T-helper 9 cell (primary cell): Measurements from ENCODE around the gene ACADVL.
"Not testable (repeated sequence)": the region's sequence is repeated elsewhere in the genome, so short reads cannot be mapped to it uniquely, and the experiment has no call there.

Source experiments
- DNase-seq: peaks from one replicate; pipeline ENCODE4 v3.0.0-alpha.2; 2020

Gene ACADVL

DNA sequence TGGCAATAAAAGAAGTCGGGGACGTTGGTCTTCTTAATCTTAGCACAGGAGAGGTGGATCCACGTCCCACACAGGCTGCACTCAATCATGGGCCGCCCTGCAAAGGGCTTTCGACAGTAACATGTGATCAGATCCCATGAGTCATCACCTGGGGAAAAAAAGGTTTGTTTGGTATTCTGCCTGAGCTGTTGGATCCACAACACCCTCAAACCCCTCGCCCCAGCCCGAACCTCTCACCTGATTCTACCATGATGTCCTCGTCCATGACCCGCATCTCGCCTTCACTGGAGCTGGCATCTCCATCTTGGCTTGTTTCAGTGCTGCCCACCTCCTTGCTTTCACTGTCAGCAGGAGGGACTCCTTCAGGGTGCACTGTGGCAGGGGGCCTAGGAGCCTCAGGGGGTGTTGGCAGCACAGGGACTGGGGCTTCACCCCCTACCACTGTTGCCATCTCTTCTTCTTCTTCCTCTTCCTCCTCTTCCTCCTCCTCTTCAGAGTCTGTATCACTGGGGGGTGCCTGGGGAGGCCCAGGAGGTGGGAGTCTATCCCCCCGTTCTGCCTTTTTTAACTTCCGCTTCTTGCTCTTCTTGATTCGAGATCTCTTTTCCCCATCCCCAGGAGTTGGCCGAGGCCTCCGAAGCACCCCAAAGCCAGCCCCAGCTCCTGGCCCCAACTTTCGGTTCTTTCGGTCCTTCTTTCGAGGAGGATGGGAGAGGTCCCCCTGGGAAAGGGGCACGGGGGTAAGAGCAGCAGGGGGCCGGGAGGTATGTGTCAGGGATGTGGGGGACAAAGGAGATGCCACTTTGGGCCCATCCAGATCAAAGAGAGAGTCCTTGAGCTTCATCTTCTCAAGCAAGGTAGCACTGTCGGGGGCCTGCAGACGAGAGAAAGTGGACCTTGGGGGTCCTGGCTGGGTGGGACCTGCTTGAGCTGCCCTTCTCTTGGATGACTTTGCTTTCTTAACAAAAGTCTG lies 16.2 kb downstream of the ACADVL start:
- no peak for DNase-seq

DNA sequence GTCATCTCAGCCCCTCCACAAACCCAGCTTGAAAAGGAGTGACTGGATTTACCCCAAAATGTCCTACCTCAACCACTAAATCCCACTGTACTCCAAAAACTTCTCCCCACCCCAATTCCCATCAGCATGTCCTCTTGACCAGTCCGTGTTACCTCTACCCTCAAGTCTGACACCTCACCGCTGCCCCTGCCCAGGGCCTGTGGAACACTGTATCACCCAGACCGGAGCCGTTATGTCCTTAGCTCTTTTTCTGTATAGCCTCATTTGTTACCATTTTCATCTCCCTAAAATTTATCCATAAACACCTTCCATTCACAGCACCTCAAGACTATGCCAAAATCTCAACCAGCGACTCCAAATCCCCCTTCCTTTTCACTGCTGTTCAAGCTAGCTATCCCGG lies 17.1 kb downstream of the ACADVL start:
- no peak for DNase-seq

- DNase-seq, result no peak
Measured at GRCh38 chr17:7237266-7237760, 17.6 kb downstream of the ACADVL start.

- peak; percentile 65 for DNase-seq
Measured at GRCh38 chr17:7237761-7238419, 18.2 kb downstream of the ACADVL start.

GRCh38 chr17:7238420-7239090 lies 18.8 kb downstream of the ACADVL start:
- DNase-seq, result no peak

- DNase-seq, result peak; percentile 91
Measured at GRCh38 chr17:7239091-7240027, 19.6 kb downstream of the ACADVL start, which contains the start of gene PHF23. PHF23 (minus strand) TSS chr17:7239457; CDS start chr17:7239279, 178 bp downstream.

DNA sequence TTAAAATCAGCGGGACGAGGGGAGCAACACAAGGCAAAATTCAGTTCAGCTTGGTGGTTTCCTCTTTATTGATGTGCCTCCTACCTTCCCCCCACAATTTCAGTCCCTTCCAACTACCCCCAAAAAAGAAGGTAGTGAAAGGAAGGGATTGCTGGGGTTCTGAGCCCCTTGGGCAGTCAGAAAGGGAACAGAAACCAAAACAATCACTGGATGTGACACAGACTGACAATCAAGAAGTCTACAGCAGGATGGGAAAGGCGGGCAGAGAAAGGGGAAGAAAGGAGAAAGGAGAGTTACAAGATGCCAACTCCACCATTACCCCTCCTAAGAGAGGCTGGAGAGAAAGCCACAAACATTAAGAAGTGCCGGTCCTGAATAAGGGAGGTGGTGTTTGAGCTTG lies 20.6 kb downstream of the ACADVL start:
- DNase-seq, result no peak

DNA sequence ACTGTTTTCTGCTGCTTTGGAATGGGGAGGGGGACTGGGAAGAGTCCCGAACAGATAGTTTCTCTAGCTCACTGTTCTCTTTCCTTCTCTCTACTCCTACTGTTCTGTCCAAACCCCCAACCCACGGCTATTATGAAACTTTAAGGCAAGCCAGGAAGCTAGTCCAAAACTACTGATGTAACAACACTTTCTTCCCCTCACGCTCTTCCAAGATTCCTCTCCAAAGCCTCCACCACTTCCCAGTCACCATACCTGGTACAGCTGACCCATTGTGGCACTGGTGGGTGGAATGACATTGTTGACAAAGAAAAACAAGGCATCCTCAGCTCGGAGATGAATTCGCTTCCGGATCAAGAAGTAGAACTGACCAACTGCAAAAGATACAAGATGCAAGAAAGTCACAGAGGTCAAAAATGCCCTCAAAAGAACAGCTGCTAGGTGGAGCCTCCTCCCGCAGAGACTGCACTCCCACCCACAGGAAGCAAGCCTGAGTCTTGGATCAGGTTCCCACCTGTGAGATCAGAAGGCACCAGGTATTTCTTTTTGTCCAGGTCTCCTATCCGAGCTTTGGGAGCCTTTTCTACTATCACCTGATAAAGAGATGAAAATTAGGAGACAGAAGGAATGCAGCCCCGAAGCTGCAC lies 21.5 kb downstream of the ACADVL start:
- no peak for DNase-seq

GRCh38 chr17:7241783-7242716 lies 22.3 kb downstream of the ACADVL start, which contains the start of gene GABARAP:
GABARAP (minus strand) TSS chr17:7242449; CDS start chr17:7242330, 119 bp downstream.
- DNase-seq, result peak; percentile 94

DNA sequence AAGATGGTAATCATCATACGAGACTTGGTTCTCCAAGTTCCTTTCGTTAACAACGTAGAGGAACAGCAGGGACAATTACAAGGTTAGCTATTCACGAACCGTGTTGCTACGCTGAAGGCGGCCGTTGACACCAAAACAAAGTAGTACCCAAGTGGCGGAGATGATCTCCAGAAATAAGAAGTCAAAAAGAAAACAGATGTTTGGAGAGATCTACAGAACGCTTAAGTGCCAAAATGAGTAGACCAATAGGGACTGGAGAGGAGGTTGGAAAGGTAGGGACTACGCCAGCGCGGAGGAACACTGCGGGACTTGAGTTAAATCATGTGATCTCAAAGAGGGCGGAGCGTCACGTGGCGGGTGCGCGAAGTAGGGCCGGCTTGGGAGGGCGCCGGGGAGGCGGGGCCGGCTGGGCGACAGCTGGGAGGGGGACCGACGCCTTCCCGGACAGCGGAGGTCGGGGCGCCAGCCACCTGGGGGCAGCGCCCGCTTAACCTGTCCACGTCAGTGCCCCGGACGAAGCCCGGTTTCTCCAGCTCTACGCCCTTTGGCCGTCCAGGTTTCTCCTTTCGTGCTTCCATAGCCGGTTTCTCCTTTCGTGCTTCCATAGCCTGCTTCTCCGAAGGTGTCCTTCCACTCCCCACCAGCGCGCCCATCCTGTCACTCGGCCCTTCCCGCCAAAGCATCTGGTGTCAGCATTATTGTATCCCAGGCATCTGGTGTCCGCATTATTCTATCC lies 23.1 kb downstream of the ACADVL start:
- peak; percentile 91 for DNase-seq

GRCh38 chr17:7243453-7243729 lies 23.7 kb downstream of the ACADVL start:
- DNase-seq, result no peak

GRCh38 chr17:7243838-7244237 lies 24.1 kb downstream of the ACADVL start:
- not testable (repeated sequence) for DNase-seq

DNA sequence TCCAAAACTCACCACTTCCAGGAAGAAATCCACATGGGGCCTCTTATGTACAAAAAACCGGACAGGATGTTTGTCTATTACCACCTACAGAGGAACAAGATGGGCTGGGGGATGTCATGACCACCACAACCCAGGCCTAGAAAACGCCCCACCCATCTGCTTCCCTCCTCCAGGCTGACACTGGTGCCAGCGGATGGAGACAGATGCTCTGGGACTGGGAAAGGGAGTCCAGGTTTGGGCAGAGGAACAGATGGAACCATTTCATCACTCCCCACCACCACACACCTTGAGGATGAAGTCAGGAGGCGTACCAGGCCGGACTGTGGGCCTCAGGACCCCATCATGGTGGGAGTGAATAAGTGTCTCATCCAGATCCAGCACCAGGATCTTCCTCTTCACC lies 27.0 kb downstream of the ACADVL start:
- no peak for DNase-seq

DNA sequence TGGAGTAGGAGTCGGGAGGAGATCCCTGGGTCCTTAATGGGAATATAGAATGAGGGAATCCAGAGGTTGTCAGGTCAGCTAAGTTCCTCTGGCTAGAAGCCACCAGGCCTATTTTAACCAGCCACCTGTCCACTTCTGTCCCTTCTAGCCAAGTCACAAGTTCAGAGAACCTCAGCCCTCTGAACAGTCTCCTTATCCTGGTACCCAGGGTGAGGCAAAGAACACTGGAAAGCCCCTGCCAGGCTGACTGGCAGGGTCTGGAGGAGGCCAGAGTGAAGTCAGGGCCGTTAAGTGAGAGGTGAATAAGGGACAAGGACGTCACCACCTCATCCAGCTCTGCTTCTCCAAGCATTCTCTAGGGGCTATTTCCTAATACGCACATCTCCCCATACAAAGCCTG lies 29.1 kb downstream of the ACADVL start:
- DNase-seq, result no peak

GRCh38 chr17:7249214-7249613 lies 29.5 kb downstream of the ACADVL start:
- DNase-seq, result no peak

- DNase-seq, result no peak
Measured at GRCh38 chr17:7249830-7250229, 30.1 kb downstream of the ACADVL start.

DNA sequence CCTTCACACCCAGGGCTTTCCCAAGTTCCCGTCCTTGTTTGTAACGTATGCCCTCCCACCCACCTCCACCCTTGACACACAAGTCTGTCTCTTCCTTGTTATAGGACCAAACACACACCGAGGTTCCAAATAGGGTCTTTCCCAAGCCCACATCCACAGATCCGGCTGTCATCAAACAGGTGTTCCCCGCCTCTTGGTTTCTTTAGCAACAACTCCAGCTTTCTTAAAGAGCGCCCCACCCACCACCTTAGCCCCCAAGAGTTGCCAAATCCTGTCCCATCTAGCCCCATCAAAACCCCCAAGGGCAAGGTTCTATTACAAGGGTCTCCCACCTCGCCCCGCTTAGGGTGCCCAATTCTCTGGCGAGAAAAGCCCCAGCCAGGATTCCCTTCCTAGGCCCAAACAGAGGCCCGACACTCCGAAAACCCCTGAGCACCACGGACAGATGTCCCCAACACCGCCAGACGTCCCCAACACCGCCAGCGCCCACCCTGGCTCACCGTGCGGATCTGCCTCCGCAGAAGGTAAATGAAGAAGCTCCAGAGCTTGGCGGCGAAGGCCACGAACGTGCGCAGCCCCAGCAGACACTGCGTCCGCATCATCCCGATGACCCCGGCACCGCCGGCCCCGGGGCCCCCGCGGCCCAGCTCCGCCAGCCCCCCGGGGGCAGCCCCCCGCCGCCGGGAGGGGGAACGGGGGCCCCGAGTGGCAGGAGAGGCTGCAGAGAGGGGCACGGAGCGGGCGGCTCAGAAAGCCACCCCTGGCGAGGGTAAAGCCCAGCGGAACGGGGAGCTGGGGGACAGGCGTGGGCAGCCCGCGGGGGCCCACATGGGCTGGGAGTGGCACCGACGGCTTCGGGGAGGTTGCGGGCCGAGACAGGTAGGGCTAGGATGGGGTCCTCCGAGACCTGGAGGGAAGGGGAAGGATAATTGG lies 31.2 kb downstream of the ACADVL start:
- no peak for DNase-seq

- peak; percentile 99 for DNase-seq
Measured at GRCh38 chr17:7251661-7252175, 32.0 kb downstream of the ACADVL start, which contains the start of gene CTDNEP1. CTDNEP1 (minus strand) TSS chr17:7251734; CDS start chr17:7251296, 438 bp downstream.
